KMS-11 (cell line): ENCODE data around the gene CLDN5.

Source experiments
- H2AFZ ChIP-seq: fragments of 200-600 bp; sonication (generic); 2 replicates; pipeline ENCODE4 v1.6.1; 2016; ENCODE audit warnings: antibody characterized with exemption, mixed run types, low read depth
- H3K27ac ChIP-seq: fragments of 200-600 bp; sonication (generic); 2 replicates; pipeline ENCODE4 v1.6.1; 2016; ENCODE audit warnings: mild to moderate bottlenecking, mixed run types
- H3K27me3 ChIP-seq: fragments of 200-600 bp; sonication (generic); 2 replicates; pipeline ENCODE4 v1.6.1; 2017; ENCODE audit warnings: mild to moderate bottlenecking, low read depth, mixed run types, moderate library complexity; ENCODE audit not compliant: insufficient read depth
- H3K36me3 ChIP-seq: fragments of 200-600 bp; sonication (generic); 2 replicates; pipeline ENCODE4 v1.6.1; 2017; ENCODE audit warnings: mild to moderate bottlenecking, mixed run types; ENCODE audit not compliant: insufficient read depth
- H3K4me1 ChIP-seq: fragments of 200-600 bp; sonication (generic); 2 replicates; pipeline ENCODE4 v1.6.1; 2016; ENCODE audit warnings: mild to moderate bottlenecking, low read depth, mixed run types; ENCODE audit not compliant: poor library complexity, severe bottlenecking
- H3K4me2 ChIP-seq: fragments of 200-600 bp; sonication (generic); 2 replicates; pipeline ENCODE4 v1.7.0; 2016; ENCODE audit warnings: mild to moderate bottlenecking, mixed run types
- H3K4me3 ChIP-seq: fragments of 200-600 bp; sonication (generic); IDR thresholded peaks from 2 replicates; pipeline ENCODE4 v1.6.1; 2017; ENCODE audit warnings: low read depth, low read length, mixed read lengths; ENCODE audit not compliant: insufficient read depth
- H3K79me2 ChIP-seq: fragments of 200-600 bp; sonication (generic); 2 replicates; pipeline ENCODE4 v1.6.1; 2016; ENCODE audit warnings: low read depth, mixed run types; ENCODE audit not compliant: insufficient read depth
- H3K9ac ChIP-seq: fragments of 200-600 bp; sonication (generic); 2 replicates; pipeline ENCODE4 v1.6.1; 2016; ENCODE audit warnings: mild to moderate bottlenecking, mixed run types
- H4K20me1 ChIP-seq: fragments of 200-600 bp; sonication (generic); 2 replicates; pipeline ENCODE4 v1.6.1; 2016; ENCODE audit warnings: mild to moderate bottlenecking, mixed run types; ENCODE audit not compliant: insufficient read depth
- CTCF ChIP-seq: fragments of 200-600 bp; sonication (generic); conservative IDR thresholded peaks from 2 replicates; pipeline ENCODE4 v1.6.1; 2017; ENCODE audit warnings: low read depth, mild to moderate bottlenecking, antibody characterized with exemption, low read length, moderate library complexity, mixed read lengths

CLDN5 gene

GRCh38 chr22:19517171-19517500, 7.1 kb downstream of the CLDN5 start:
- H3K36me3 ChIP-seq = no peaks in the 10 kb centered on the region
- H3K27me3 ChIP-seq = no peaks in the 10 kb centered on the region
- H3K27ac ChIP-seq = no peak overlapping the region

GRCh38 chr22:19516378-19517170, 7.6 kb downstream of the CLDN5 start:
- Histone ChIP-seq H3K27ac (no peak overlapping the region), H3K4me1 (no peaks in the 10 kb centered on the region), H3K27me3 (no peaks in the 10 kb centered on the region), H2AFZ (no peak overlapping the region), H3K36me3 (no peaks in the 10 kb centered on the region), H4K20me1 (no peaks in the 10 kb centered on the region), H3K4me3 (no peak overlapping the region), H3K79me2 (no peaks in the 10 kb centered on the region), H3K9ac (no peak overlapping the region), H3K4me2 (no peak overlapping the region)
- TF ChIP-seq CTCF = no peak

More at GRCh38 chr22:19517171-19517500, 7.1 kb downstream of the CLDN5 start:
- Histone ChIP-seq H3K9ac (no peak overlapping the region), H3K4me2 (no peak overlapping the region), H4K20me1 (no peaks in the 10 kb centered on the region), H3K4me1 (no peaks in the 10 kb centered on the region), H2AFZ (no peak overlapping the region), H3K4me3 (no peak overlapping the region), H3K79me2 (no peaks in the 10 kb centered on the region)
- no peak for TF ChIP-seq CTCF

GRCh38 chr22:19515654-19516377, 8.4 kb downstream of the CLDN5 start:
- Histone ChIP-seq H3K4me3 (no peak overlapping the region), H3K79me2 (no peaks in the 10 kb centered on the region), H4K20me1 (no peaks in the 10 kb centered on the region), H2AFZ (no peak overlapping the region), H3K4me2 (no peak overlapping the region), H3K4me1 (no peaks in the 10 kb centered on the region), H3K36me3 (no peaks in the 10 kb centered on the region), H3K27ac (no peak overlapping the region), H3K27me3 (no peaks in the 10 kb centered on the region), H3K9ac (no peak overlapping the region)
- TF ChIP-seq CTCF = no peak

- no peak overlapping the region for H3K4me3 ChIP-seq
- H3K9ac ChIP-seq = no peak overlapping the region
- H3K4me1 ChIP-seq = no peaks in the 10 kb centered on the region
- no peak overlapping the region for H3K4me2 ChIP-seq
- H3K36me3 ChIP-seq = no peaks in the 10 kb centered on the region
- no peak overlapping the region for H3K27ac ChIP-seq
- TF ChIP-seq CTCF = no peak
- no peaks in the 10 kb centered on the region for H3K27me3 ChIP-seq
- H3K79me2 ChIP-seq = no peaks in the 10 kb centered on the region
- H2AFZ ChIP-seq = no peak overlapping the region
- no peaks in the 10 kb centered on the region for H4K20me1 ChIP-seq
Measured at GRCh38 chr22:19514831-19515565, 9.2 kb downstream of the CLDN5 start.
